ENCODE measurements around the gene CCDC191.

GRCh38 chr3:113953677-113954076, 102.6 kb downstream of the CCDC191 start:
- TF ChIP-seq EZH2 (IDR thresholded peaks at IDR 0.05) (no peak), CTCF (IDR thresholded peaks at IDR 0.05) (no peak), EZH2phosphoT487 (IDR thresholded peaks at IDR 0.05) (no peak)

All from neural progenitor cell (in vitro differentiated cells).